HG02571 (cell line): ENCODE data around the gene LMAN1.

Experiments used
- ATAC-seq: cut with Tn5 transposase; IDR thresholded peaks from one replicate; pipeline ENCODE4 v1.9.1; 2021; ENCODE audit warnings: mild to moderate bottlenecking, moderate library complexity; ENCODE audit not compliant: unreplicated experiment

LMAN1 gene

GRCh38 chr18:59358712-59359575, at the start of gene LMAN1:
Gene LMAN1 (minus strand): TSS chr18:59359265. CDS start chr18:59359244, 21 bp downstream.
- ATAC-seq = peak; percentile 94

- peak; percentile 86 for ATAC-seq
Measured at GRCh38 chr18:59402432-59403090, 43.5 kb upstream of the LMAN1 start.

- ATAC-seq = no peak
Measured at GRCh38 chr18:59400407-59400806, 41.3 kb upstream of the LMAN1 start.

- ATAC-seq = no peak
Measured at GRCh38 chr18:59395226-59396175, 36.4 kb upstream of the LMAN1 start.

DNA sequence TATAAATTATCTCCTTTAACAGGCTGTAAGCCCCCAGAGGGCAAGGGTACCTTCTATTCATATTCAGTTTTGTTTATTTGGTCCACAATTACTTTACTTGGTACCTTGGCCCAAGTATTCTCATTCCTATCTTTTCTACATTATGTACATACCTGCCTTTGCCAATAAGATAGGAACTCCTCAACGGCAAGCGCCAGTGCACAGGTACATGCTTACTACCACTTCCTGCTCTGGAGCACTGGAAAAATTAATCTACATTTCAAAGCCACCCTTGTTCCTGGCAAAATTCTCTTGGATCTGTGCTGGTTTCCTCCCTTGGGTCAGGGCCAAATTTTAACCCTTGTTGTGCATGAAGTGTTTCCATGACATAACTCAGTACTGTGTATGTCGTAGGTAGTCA, 34.3 kb upstream of the LMAN1 start:
- ATAC-seq = no peak

GRCh38 chr18:59388817-59389216, 29.8 kb upstream of the LMAN1 start:
- ATAC-seq = no peak

DNA sequence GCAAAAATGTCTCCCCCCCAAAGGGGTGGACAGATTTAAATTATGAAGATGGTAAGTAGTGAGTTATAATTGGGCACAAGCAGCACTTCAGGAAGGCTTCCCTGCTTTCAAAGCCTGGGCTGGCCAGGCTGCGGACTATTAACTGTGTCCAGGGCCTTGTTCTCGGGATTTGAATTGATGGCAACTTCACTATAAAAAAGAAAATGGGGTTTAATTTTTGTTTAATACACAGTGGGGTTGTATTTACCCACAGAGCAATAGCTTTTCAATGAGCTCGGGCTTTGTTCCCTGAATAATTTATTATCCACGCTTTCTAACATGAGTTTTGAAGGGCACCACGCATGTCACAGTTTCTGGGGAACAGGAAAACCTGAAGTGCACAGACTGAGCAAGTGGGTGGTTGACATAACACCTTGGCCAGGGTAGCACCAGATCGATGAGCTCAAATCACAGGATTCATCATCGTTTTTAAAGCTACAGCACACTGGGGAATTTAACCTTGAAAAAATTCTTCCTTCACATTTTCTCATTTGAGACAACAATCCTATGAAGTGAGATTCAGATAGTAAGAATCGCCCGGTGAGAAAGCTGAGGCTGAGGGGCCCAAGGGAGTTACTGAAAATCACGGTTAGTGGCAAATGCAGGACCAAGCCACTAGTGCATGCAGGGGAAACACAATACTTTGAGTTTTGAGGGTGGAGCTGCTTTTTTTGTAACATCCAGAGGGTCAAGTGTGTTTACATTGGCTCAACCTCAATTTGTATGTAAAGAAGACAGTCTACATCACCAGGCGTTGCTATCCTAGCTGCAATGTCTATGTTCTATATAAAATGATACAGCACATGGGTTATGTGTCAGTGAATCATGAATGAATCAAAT, 28.9 kb upstream of the LMAN1 start:
- ATAC-seq = no peak

GRCh38 chr18:59386909-59387686, 28.0 kb upstream of the LMAN1 start:
- ATAC-seq = no peak

DNA sequence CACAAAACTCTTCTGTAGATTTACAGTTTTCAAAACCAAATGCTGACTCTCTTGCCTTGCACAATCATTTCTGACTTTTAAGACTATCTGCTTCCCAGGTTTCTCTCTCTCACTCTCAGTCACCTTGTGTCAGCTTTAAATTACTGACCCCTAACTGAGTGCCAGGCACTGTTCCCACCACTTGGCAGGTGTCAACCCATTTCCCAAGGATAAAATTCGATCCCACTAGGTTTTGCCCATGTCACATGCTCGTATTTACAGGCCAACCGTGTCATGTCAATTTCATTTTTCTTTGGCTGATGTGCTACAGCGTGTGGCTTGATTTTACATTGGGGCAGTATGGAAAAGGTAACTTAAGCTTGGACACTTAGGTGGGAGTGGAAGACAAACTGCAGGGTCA, 26.1 kb upstream of the LMAN1 start:
- ATAC-seq = no peak

DNA sequence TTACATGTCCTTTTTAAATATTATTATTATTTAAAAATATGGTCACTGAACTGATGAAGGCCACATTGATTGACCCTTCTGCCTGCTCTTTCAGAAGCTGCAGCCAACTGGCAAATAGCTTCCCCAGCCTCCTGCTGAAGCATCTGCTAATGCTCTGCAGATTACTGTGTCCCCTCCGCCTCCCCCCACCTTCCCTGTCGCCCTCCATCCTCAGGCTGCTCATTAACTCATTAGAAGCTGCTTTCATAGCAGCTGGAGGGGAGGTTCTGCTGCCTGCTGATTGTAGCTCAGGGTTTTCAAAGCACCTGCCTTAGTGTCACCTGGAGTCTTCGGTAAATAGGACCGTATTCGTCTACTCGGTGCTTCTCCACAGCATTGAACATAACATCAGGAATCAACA, 24.8 kb upstream of the LMAN1 start:
- no peak for ATAC-seq

GRCh38 chr18:59382383-59382782, 23.3 kb upstream of the LMAN1 start:
- ATAC-seq = no peak

- no peak for ATAC-seq
Measured at GRCh38 chr18:59381949-59382348, 22.9 kb upstream of the LMAN1 start.

GRCh38 chr18:59380706-59381105, 21.6 kb upstream of the LMAN1 start:
- ATAC-seq = no peak

- ATAC-seq = no peak
Measured at GRCh38 chr18:59379772-59380522, 20.9 kb upstream of the LMAN1 start.

- ATAC-seq = no peak
Measured at GRCh38 chr18:59377613-59378337, 18.7 kb upstream of the LMAN1 start.

- ATAC-seq = no peak
Measured at GRCh38 chr18:59376351-59376935, 17.4 kb upstream of the LMAN1 start.

DNA sequence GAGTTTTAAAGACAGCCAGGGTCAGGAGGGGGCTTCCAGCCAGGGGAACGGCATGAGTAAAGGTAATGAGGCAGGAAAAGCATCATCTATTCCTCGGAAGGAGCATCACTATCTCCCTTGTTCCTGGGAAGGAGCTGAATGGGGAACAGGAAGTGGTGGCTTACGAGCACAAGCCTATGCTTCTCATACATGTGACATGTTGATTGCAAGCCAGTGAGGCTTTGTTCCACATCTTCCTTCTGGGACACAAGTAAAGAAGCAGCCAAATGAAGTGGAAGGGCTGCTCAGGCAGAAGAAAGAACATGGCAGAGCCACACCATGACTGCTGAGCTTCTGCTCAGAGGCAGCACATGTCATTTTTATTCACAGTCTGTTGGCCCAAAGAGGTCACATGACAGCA, 15.1 kb upstream of the LMAN1 start:
- ATAC-seq = no peak

DNA sequence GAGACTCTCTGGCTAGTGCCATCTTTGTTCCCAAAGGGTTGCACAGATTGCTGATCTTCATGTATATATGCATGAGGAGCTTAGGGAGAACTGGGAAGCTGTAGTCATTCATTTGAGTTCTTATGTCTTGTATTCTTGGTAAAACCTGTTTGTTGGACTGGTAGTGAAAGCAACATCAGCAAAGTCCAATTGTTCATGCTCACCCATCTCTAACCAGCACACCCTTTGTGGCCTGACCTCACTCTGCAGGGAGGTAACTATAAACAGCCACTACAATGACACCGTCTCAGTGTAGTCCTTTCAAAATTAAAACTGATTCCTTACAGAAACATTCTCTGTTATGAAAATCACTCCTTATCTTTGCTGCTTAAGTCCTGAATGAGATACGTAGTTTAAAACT, 13.9 kb upstream of the LMAN1 start:
- no peak for ATAC-seq
